HG02642 (cell line): ENCODE results near the gene TRIM25.

Source experiments
- ATAC-seq: cut with Tn5 transposase; IDR thresholded peaks from one replicate; pipeline ENCODE4 v1.9.1; 2021; ENCODE audit warnings: mild to moderate bottlenecking; ENCODE audit not compliant: unreplicated experiment, poor library complexity

Gene TRIM25

GRCh38 chr17:56897646-56898424 lies 16.0 kb downstream of the TRIM25 start:
- ATAC-seq = no peak

DNA sequence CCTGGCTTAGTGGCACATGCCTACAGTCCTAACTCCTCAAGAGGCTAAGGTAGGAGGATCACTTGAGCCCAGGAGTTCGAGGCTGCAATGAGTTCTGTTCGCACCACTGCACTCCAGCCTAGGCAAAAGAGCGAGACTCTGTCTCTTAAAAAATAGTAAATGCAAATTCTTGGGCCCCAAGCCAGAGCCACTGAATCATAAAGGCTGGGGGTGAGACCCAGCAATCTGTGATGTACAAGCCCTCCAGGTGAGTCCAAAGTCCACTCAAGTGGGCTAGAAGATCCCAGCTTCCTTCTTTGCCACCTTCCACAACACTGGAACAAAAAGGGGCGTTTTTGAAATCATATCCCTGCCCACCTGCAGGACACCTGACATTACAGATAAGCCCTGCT lies 16.9 kb downstream of the TRIM25 start:
- ATAC-seq = no peak

DNA sequence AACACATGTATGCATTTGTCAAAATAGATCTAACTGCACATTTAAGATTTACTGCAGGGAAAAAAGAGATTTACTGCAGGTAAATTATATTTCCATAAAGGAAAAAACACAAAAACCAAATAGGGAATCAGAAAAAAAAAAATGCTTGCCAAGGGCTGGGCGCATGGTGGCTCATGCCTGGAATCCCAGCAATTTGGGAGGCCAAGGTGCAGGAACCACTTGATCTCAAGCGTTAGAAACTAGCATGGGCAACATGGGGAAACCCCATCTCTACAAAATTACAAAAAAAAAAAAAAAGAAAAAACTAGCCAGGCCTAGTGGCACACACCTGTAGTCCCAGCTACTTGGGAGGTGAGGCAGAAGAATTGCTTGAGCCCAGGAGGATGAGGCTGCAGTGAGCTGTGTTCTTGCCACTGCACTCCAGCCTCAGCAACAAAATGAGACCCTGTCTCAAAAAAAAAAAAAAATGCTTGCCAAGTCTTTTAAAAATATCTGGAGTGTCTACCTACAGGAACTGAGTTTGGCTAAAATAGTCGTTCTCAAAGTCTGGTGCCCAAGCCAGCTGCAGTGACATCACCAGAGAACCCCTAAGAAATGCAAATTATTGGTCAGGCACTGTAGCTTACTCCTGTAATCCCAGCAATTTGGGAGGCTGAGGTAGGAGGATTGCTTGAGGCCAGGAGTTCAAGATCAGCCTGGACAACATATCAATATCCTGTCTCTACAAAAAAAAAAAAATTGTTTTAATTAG lies 17.5 kb downstream of the TRIM25 start:
- no peak for ATAC-seq

GRCh38 chr17:56894859-56895455 lies 18.9 kb downstream of the TRIM25 start:
- no peak for ATAC-seq

GRCh38 chr17:56893503-56893902 lies 20.3 kb downstream of the TRIM25 start:
- no peak for ATAC-seq

DNA sequence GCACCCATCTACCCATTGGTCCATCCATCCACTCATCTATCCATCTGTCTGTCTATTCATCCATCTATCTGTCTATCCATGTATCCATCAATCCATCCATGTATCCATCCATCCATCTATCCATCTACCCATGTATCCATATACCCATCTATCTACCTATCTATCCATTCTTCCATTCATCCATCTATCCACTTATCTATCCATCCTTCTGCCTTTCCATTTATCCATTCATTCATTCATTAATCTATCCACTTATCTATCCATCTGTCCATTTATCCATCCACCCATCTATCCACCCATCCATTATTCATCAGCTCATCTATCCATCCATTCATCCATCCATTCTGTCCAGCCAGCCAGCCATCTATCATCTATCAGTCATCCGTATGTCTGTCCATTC lies 21.5 kb downstream of the TRIM25 start:
- ATAC-seq = no peak

- ATAC-seq = no peak
Measured at GRCh38 chr17:56891751-56892150, 22.1 kb downstream of the TRIM25 start.

DNA sequence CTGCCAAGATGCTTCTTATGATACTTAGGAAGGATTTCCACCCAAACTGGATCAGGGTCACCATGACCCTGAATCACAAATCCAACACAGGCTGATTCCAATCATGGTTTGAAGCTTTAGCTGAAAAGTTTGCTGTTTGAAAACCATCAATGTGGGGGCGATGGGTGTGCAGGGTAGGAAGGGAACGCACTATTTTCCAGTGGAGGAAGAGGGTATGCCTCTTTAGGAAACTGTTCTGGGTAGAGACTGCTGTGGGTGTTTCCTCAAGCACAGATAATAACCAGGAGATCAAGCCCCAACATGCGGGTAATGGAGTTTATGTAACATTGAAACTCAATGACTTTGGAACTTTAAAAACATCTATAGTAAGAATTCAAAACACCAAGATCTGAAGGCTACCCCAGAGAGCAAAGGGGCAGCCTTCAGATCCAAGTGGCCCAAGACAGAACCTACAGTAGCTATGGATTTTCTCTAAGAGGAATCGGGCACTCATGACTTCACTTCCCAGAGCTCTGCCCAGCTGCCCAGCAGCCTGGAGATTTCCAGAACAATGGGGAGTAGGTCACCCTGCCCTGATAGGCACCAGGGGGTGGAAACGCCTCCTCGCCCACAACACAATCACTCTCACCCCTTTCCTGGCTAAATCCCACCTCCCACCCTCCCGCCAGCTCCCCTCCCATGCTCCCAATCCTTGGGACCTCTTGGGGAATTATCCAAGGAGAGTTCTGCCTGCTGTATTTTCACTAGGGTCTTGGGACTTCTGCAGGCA lies 22.8 kb downstream of the TRIM25 start:
- no peak for ATAC-seq

GRCh38 chr17:56890390-56890789 lies 23.5 kb downstream of the TRIM25 start:
- no peak for ATAC-seq

DNA sequence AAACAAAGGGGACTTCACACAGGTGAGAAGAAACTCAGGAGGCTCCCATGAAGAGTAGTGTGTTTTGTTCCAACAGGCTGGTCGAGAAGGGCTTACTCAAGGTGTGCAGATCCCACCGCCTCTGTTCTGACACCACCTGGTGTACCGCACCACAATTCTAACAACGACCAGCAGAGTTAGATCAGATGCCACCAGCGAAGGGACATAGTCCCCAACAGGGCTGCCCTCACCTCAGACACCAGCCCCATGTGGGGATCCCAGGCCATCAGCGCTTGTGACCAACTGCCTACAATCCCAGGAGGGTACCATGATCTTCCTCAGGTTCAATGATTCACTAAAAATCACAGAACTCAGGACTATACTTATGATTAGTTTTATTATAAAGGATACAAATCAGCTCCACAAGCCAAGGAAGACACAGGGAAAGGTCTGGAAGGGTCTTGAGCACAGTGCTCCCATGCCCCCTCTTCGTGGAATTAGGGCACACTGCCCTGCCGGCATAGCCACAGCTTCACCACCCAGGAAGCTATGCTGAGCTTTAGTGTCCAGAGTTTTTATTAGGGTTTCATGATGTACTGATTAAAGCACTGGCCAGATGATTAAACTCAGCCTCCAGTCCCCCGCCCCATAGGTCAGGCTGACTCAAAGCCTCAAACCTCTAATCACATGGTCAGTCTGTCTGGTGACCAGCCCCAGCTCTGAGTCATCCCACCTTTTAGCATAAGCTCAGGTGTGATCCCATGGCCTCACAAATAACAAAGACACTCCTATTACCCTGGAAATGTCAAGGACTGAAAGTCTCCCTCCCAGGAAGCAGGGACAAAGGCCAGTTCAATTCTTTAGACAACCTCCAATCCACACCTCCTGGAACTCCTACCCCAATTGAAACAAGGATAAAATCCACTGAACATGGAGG lies 26.0 kb downstream of the TRIM25 start:
- no peak for ATAC-seq

- ATAC-seq = no peak
Measured at GRCh38 chr17:56887105-56887504, 26.7 kb downstream of the TRIM25 start.

- ATAC-seq = no peak
Measured at GRCh38 chr17:56886288-56886731, 27.5 kb downstream of the TRIM25 start.

DNA sequence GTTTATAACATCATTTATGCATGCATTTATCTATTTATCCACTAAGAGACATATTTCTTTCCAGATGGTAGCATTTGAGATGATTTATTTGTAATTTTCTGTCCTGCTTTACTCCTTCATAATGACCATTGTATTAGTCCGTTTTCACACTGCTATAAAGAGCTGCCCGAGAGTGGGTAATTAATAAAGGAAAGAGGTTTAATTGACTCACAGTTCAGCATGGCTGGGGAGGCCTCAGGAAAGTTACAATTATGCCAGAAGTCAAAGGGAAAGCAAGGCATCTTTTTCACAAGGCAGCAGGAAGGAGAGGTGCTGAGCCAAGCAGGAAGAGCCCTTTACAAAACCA lies 28.6 kb downstream of the TRIM25 start:
- no peak for ATAC-seq

DNA sequence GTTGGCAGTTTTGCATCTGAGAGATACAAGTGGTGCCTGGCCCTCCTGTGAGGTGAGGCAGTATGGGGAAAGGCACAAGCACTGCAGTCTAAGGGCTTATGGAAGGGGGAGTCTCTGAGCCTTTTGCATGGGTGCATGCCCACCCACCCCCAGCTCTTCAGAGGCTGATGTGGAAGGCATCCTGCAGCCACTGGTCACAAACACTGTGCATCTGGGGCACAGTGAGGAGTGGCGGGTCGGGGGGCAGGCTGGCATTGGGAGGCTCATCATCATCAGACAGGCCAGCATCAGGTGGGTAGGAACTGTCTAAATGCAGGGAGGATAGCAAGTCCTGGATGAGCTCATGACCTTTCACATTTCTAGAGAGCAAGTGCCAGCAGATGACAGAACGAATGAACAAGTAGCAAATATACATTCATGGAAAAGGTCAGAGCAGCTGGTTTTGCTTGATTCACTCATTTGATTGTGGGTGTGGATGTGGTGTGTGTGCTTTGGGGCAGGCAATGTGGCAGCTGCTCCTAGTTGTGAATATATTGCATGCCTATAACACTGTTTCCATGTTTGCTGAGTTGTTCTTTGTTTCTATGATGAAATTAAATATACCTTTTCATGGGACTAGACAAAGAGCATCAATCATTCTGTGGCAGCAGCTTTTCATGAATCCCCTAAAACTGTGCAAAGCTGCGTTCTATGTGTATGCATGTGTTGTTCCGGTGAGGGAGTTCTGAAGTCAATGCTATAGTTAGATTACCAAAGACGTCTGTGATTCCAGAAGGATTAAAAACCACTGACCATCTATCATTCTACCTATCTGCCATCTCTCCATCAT lies 29.2 kb downstream of the TRIM25 start:
- no peak for ATAC-seq

DNA sequence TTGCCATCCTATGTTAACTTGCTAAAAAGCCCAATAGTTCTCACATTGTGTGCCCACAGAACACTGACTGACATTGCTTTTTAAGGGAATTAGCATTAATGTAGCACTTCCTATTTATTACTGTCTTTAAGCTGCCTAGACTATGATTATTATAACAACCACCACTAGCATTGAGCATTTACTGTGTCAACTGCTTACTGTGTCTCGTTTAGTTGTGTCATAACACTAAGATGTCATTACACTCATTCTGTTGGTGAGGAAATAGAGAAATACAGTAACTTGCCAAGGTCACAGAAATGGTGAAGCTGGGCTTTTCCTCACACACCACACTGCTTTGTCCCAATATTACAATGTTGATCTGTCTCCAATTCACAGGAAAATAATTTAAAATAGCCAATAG lies 30.2 kb downstream of the TRIM25 start:
- no peak for ATAC-seq

- no peak for ATAC-seq
Measured at GRCh38 chr17:56881685-56882295, 32.1 kb downstream of the TRIM25 start.

GRCh38 chr17:56880571-56880970 lies 33.3 kb downstream of the TRIM25 start:
- no peak for ATAC-seq

DNA sequence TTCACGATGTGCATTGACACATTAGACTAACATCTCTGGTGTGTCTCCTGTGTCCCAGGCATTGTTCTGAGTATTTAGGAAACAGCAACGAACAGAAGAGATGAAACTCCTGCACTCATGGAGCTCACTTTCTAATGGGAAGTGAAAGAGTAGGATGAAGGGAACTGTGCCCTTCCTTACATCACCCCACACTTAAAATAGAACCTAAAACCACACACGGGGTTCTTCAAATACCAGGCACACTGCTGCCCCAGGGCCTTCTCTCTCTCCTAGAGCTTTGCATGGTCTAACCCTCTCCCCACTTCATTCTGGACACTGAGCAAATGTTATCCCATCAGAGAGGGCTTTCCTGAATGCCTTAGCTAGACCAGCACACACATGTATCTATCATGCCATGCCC lies 33.7 kb downstream of the TRIM25 start:
- no peak for ATAC-seq
